H1 (cell line): ENCODE results near the gene TENT4A. TPM values are rescaled to one million over a fixed set of nuclear protein-coding genes. Genes with fewer than 3 reads are reported as not detected.

ENCODE experiments used
- CTCF ChIA-PET: fragments of 300-600 bp; sonication (Branson Sonifier 250); formaldehyde crosslinking; loops from one replicate; lab custom pipeline; 2021; ENCODE audit not compliant: partially characterized antibody; lab: Charles Lee
- POLR2A ChIA-PET: fragments of 300-600 bp; sonication (Branson Sonifier 250); formaldehyde crosslinking; loops from one replicate; lab custom pipeline; 2021; ENCODE audit warnings: inconsistent platforms; ENCODE audit not compliant: partially characterized antibody; lab: Charles Lee
- DNase-seq, 2 experiments: peaks; one replicate each; pipeline versions ENCODE4 v3.0.0 to v3.0.0-alpha.2; 2010 to 2022; ENCODE audit warnings: low spot score in 2 of 2, low read depth in 1 of 2, mixed read lengths in 1 of 2
- FAIRE-seq: peaks from 2 replicates; lab custom pipeline; 2011; peaks lifted over from hg19 to GRCh38; lab: Jason Lieb, UNC
- H2AFZ ChIP-seq: 2 replicates; pipeline ENCODE4 v1.8.1; 2012; ENCODE audit warnings: low read length, inconsistent platforms
- H2AK5ac ChIP-seq: 2 replicates; pipeline ENCODE4 v1.6.1; 2013; ENCODE audit warnings: low read depth, low read length
- H2BK120ac ChIP-seq: replicated peaks from 2 replicates; pipeline ENCODE3; 2013; ENCODE audit warnings: low read depth, low read length, inconsistent platforms
- H2BK12ac ChIP-seq: 2 replicates; pipeline ENCODE4 v1.6.1; 2013; ENCODE audit warnings: low read depth, low read length
- H2BK15ac ChIP-seq: 2 replicates; pipeline ENCODE4 v1.6.1; 2013; ENCODE audit warnings: low read length
- H2BK20ac ChIP-seq: 2 replicates; pipeline ENCODE4 v1.6.1; 2013; ENCODE audit warnings: low read length
- H2BK5ac ChIP-seq: 2 replicates; pipeline ENCODE4 v1.6.1; 2013; ENCODE audit warnings: low read depth, low read length
- H3K14ac ChIP-seq: 2 replicates; pipeline ENCODE4 v1.6.1; 2013; ENCODE audit warnings: inconsistent platforms; ENCODE audit not compliant: insufficient read length
- H3K18ac ChIP-seq: 2 replicates; pipeline ENCODE4 v1.6.1; 2013; ENCODE audit warnings: low read length; ENCODE audit errors: extremely low read depth
- H3K23ac ChIP-seq: 2 replicates; pipeline ENCODE4 v1.6.1; 2013; ENCODE audit warnings: inconsistent platforms; ENCODE audit not compliant: insufficient read length
- H3K23me2 ChIP-seq: 2 replicates; pipeline ENCODE4 v1.6.1; 2013; ENCODE audit warnings: low read depth, low read length
- H3K27ac ChIP-seq: 2 replicates; pipeline ENCODE4 v1.6.1; 2011; ENCODE audit warnings: low read depth, low read length, inconsistent platforms
- H3K27me3 ChIP-seq, 4 experiments: replicated peaks in 1 of 4; 1 replicate in 1 of 4; 2 replicates in 3 of 4; pipeline versions ENCODE4 v1.6.1 to v1.8.1; 2011 to 2013; ENCODE audit warnings: low read length in 3 of 4, mild to moderate bottlenecking in 3 of 4, inconsistent platforms in 2 of 4, mixed read lengths in 2 of 4, moderate library complexity in 1 of 4; ENCODE audit not compliant: control insufficient read depth in 3 of 4, insufficient read depth in 3 of 4; ENCODE audit errors: extremely low read depth in 1 of 4
- H3K36me3 ChIP-seq, 4 experiments: 2 replicates each; pipeline versions ENCODE4 v1.6.1 to v1.8.1; 2011 to 2013; ENCODE audit warnings: mild to moderate bottlenecking in 4 of 4, low read length in 3 of 4, moderate library complexity in 2 of 4, control low read depth in 1 of 4, inconsistent platforms in 1 of 4; ENCODE audit not compliant: insufficient read depth in 4 of 4, control insufficient read depth in 2 of 4
- H3K4ac ChIP-seq: replicated peaks from 2 replicates; pipeline ENCODE3; 2013; ENCODE audit warnings: low read length, low read depth, mixed read lengths, inconsistent platforms; ENCODE audit not compliant: insufficient read length
- H3K4me1 ChIP-seq, 4 experiments: replicated peaks in 1 of 4; 1 replicate in 1 of 4; 2 replicates in 3 of 4; pipeline versions ENCODE4 v1.6.1 to v1.8.1; 2011 to 2013; ENCODE audit warnings: low read length in 3 of 4, inconsistent platforms in 2 of 4, mixed read lengths in 1 of 4; ENCODE audit not compliant: insufficient read depth in 4 of 4, control insufficient read depth in 3 of 4
- H3K4me2 ChIP-seq, 2 experiments: 2 replicates each; pipeline versions ENCODE4 v1.6.1 to v1.8.1; 2011 to 2013; ENCODE audit warnings: low read depth in 2 of 2, low read length in 2 of 2, control low read depth in 1 of 2, inconsistent platforms in 1 of 2, mild to moderate bottlenecking in 1 of 2; ENCODE audit not compliant: insufficient read depth in 1 of 2
- H3K4me3 ChIP-seq, 4 experiments: fragments of 200-600, 300-600 bp in 1 of 4; sonication (generic), shearing (Covaris generic), sonication (Bioruptor Twin) in 1 of 4; 2 replicates each; pipeline versions ENCODE4 v1.5.1 to v1.8.1; 2011 to 2016; ENCODE audit warnings: low read length in 4 of 4, low read depth in 3 of 4, control low read depth in 2 of 4, inconsistent platforms in 2 of 4, mild to moderate bottlenecking in 2 of 4, mixed read lengths in 1 of 4, moderate library complexity in 1 of 4; ENCODE audit not compliant: insufficient read depth in 2 of 4; ENCODE audit errors: extremely low read depth in 1 of 4
- H3K56ac ChIP-seq: replicated peaks from 2 replicates; pipeline ENCODE3; 2013; ENCODE audit warnings: low read depth, mild to moderate bottlenecking, mixed read lengths, low read length, inconsistent platforms; ENCODE audit not compliant: insufficient read length
- H3K79me1 ChIP-seq: 2 replicates; pipeline ENCODE4 v1.6.1; 2013; ENCODE audit warnings: low read depth, low read length, control low read depth
- H3K79me2 ChIP-seq, 2 experiments: 2 replicates each; pipeline versions ENCODE4 v1.6.1 to v1.8.1; 2012 to 2013; ENCODE audit warnings: low read length in 2 of 2, mild to moderate bottlenecking in 2 of 2, inconsistent platforms in 1 of 2; ENCODE audit not compliant: insufficient read depth in 2 of 2, control insufficient read depth in 1 of 2
- H3K9ac ChIP-seq, 4 experiments: replicated peaks in 1 of 4; 1 replicate in 1 of 4; 2 replicates in 3 of 4; pipeline versions ENCODE4 v1.6.1 to v1.8.1; 2011 to 2013; ENCODE audit warnings: low read depth in 3 of 4, low read length in 3 of 4, control low read depth in 2 of 4, mild to moderate bottlenecking in 2 of 4, moderate library complexity in 2 of 4, inconsistent platforms in 1 of 4; ENCODE audit errors: extremely low read depth in 1 of 4
- H3K9me3 ChIP-seq, 2 experiments: 2 replicates each; pipeline versions ENCODE4 v1.6.1 to v1.8.1; 2012 to 2013; ENCODE audit warnings: mild to moderate bottlenecking in 2 of 2, moderate library complexity in 2 of 2, control low read depth in 1 of 2, inconsistent platforms in 1 of 2, low read depth in 1 of 2, low read length in 1 of 2, mixed read lengths in 1 of 2; ENCODE audit not compliant: insufficient read depth in 2 of 2
- H4K20me1 ChIP-seq, 2 experiments: replicated peaks in 1 of 2; 2 replicates each; pipeline versions ENCODE3 to v1.8.1; 2011 to 2013; ENCODE audit warnings: inconsistent platforms in 2 of 2, low read length in 2 of 2, mild to moderate bottlenecking in 1 of 2; ENCODE audit not compliant: insufficient read depth in 2 of 2, control insufficient read depth in 1 of 2
- H4K5ac ChIP-seq: 2 replicates; pipeline ENCODE4 v1.6.1; 2013; ENCODE audit warnings: low read length, low read depth, mixed read lengths, inconsistent platforms; ENCODE audit not compliant: insufficient read length
- H4K8ac ChIP-seq: 2 replicates; pipeline ENCODE4 v1.8.0; 2013; ENCODE audit warnings: mild to moderate bottlenecking, moderate library complexity, low read length, inconsistent platforms; ENCODE audit not compliant: insufficient read depth; ENCODE audit errors: extremely low read depth
- H4K91ac ChIP-seq: replicated peaks from 2 replicates; pipeline ENCODE3; 2013; ENCODE audit warnings: low read length, mixed read lengths, inconsistent platforms; ENCODE audit not compliant: insufficient read length
- ATF3 ChIP-seq: IDR thresholded peaks from 2 replicates; pipeline ENCODE4 v1.6.1; 2011; ENCODE audit warnings: low read depth, mild to moderate bottlenecking, low read length; ENCODE audit not compliant: insufficient read depth
- CBX5 ChIP-seq: fragments of 300-800, 300-1000 bp; sonication (generic); IDR thresholded peaks from 2 replicates; pipeline ENCODE4 v1.7.1; 2016; ENCODE audit warnings: antibody characterized with exemption, low read length, low read depth
- JUND ChIP-seq: IDR thresholded peaks from 2 replicates; pipeline ENCODE4 v1.6.1; 2011; ENCODE audit warnings: mild to moderate bottlenecking, improper control_type of control experiment, low read length
- RAD21 ChIP-seq, 2 experiments: IDR thresholded peaks in 1 of 2; conservative IDR thresholded peaks in 1 of 2; 2 replicates each; pipeline ENCODE4 v1.6.1; 2011; ENCODE audit warnings: low read depth in 2 of 2, low read length in 2 of 2, improper control_type of control experiment in 1 of 2, inconsistent platforms in 1 of 2, mild to moderate bottlenecking in 1 of 2, moderate library complexity in 1 of 2
- RFX5 ChIP-seq: IDR thresholded peaks from 2 replicates; pipeline ENCODE4 v1.6.1; 2011; ENCODE audit warnings: low read depth, low read length, improper control_type of control experiment, borderline replicate concordance
- RXRA ChIP-seq: IDR thresholded peaks from 2 replicates; pipeline ENCODE4 v1.6.1; 2011; ENCODE audit warnings: low read depth, mild to moderate bottlenecking, low read length, moderate library complexity; ENCODE audit not compliant: insufficient read depth
- SP1 ChIP-seq: IDR thresholded peaks from 2 replicates; pipeline ENCODE4 v1.6.1; 2011; ENCODE audit warnings: low read depth, low read length
- SP2 ChIP-seq: IDR thresholded peaks from 2 replicates; pipeline ENCODE4 v1.6.1; 2012; ENCODE audit warnings: mild to moderate bottlenecking, low read length, inconsistent platforms
- WGBS, 2 experiments: shearing (Covaris generic) in 1 of 2; methylation state at CpG; one replicate each; pipeline versions ENCODE4 v1.1.6 to v1.1.7; 2013 to 2015; ENCODE audit warnings: low lambda C conversion rate in 2 of 2, mixed read lengths in 2 of 2, inconsistent platforms in 1 of 2, low coverage in 1 of 2, missing lambda C conversion rate in 1 of 2; ENCODE audit not compliant: insufficient replicate concordance in 2 of 2, insufficient coverage in 1 of 2, insufficient read length in 1 of 2; ENCODE audit errors: extremely low coverage in 1 of 2, missing lambda C conversion rate in 1 of 2; 5-methylcytosine and 5-hydroxymethylcytosine counted together
- polyA plus RNA-seq, 7 experiments: library from polyadenylated mRNA; depleted of rRNA in 3 of 7; stranded (reverse) in 5 of 7; unstranded in 2 of 7; fragments of >200 nt in 5 of 7; fragments of 200-250 nt in 2 of 7; gene quantifications; 1 replicate in 5 of 7; 2 replicates in 1 of 7; 4 replicates in 1 of 7; pipeline versions ENCODE4 v1.2.1 to v1.2.3, GENCODE V29; 2011 to 2013; ENCODE audit warnings: missing spikeins in 2 of 7, mixed read lengths in 2 of 7
- total RNA-seq: library from RNA; stranded (reverse); fragmentation: NEBNext Ultra II Directional; extraction: Animal tissue kit (Norgen Biotek cat#: 25700); gene quantifications from 2 replicates; pipeline ENCODE4 v1.2.1, GENCODE V29; 2021

Gene TENT4A
- total and polyA plus RNA-seq, 2 of the 8 experiments (the other 6 are each of a cell fraction or from before 2014, with no cell fraction given): 8.9 to 25.1 TPM

GRCh38 chr5:6746244-6746643 lies 33.0 kb downstream of the TENT4A start:
- Histone ChIP-seq H2BK5ac (no peak overlapping the region), H3K79me1 (peaks cover 1% of the 10 kb centered on the region; the same call in 1 of the 2 replicates), H4K5ac (no peak overlapping the region), H3K4me2 (no peak overlapping the region), H3K18ac (no peak overlapping the region), H3K4me1 (peaks cover 0 to 3% (median 0%) of the 10 kb centered on the region in 4 experiments; a peak in 3 of 7 replicates), H2BK20ac (no peak overlapping the region), H4K20me1 (peaks cover 8 to 26% of the 10 kb centered on the region in 2 experiments), H3K56ac (no peak overlapping the region), H3K79me2 (peaks cover 0 to 11% of the 10 kb centered on the region in 2 experiments; a peak in 2 of 4 replicates), H2AK5ac (no peak overlapping the region), H4K8ac (no peak overlapping the region), H2BK12ac (no peak overlapping the region), H3K23ac (no peak overlapping the region), H2BK15ac (no peak overlapping the region), H2AFZ (no peak overlapping the region), H4K91ac (no peak overlapping the region), H3K23me2 (no peaks in the 10 kb centered on the region), H3K27ac (no peak overlapping the region), H3K4me3 (no peak overlapping the region), H3K4ac (no peak overlapping the region), H3K27me3 (no peaks in the 10 kb centered on the region), H3K9me3 (no peaks in the 10 kb centered on the region), H2BK120ac (no peak overlapping the region), H3K9ac (no peak overlapping the region), H3K14ac (no peak overlapping the region), H3K36me3 (peaks cover 5 to 19% (median 12%) of the 10 kb centered on the region in 4 experiments; a peak in 7 of 8 replicates)
- FAIRE-seq (no peak), DNase-seq (no peak)
- whole genome bisulfite sequencing, 2 experiments: 91% methylated on average over 9 of the region's 9 CpGs; no CpG with 5 or more reads in 1 of the 2 experiments
- ChIA-PET CTCF (interaction anchor here (1.0 to 4.6 kb wide), 13 partner anchors 10 to 133 kb away, joined by 3 to 25 read pairs (median 10); partner anchors contain the start of genes NSUN2 and SRD5A1), POLR2A (interaction anchor here (1.2 kb wide), 1 partner anchor 113 kb away, joined by 4 read pairs; the partner anchor contains the start of genes NSUN2 and SRD5A1)
- no peak for TF ChIP-seq SP2
- no peak for TF ChIP-seq RFX5
- TF ChIP-seq RAD21 (IDR thresholded peaks at IDR 0.05 in 1 of 2, conservative IDR thresholded peaks at IDR 0.05 in 1 of 2; ENCODE audit: low read depth in 2 of 2, low read length in 2 of 2): no peak
- no peak for TF ChIP-seq JUND
- TF ChIP-seq ATF3: no peak
- TF ChIP-seq RXRA: no peak
- TF ChIP-seq SP1: no peak
- no peak for TF ChIP-seq CBX5
